ENCODE measurements around the gene CHST11. TPM values are rescaled to one million over a fixed set of nuclear protein-coding genes. Genes with fewer than 3 reads are reported as not detected.

Gene CHST11
- total RNA-seq, 1 experiment from 2014 or later: 0.25 TPM

GRCh38 chr12:104775731-104776231 lies 319.0 kb downstream of the CHST11 start:
- CTCF ChIA-PET: no interaction called here
- Histone ChIP-seq H3K9me3 (peaks cover 14% of the 10 kb centered on the region), H3K27me3 (replicated peaks; ENCODE audit: control insufficient read depth, insufficient read depth, low read length) (no peaks in the 10 kb centered on the region), H3K36me3 (ENCODE audit: control insufficient read depth, insufficient read depth, low read length) (no peaks in the 10 kb centered on the region), H3K4me1 (no peaks in the 10 kb centered on the region), H3K4me3 (ENCODE audit: low read depth, low read length) (no peak overlapping the region)
- H3K27me3 Mint-ChIP-seq (ENCODE audit: insufficient read depth, unreplicated experiment): peaks cover 8% of the 10 kb centered on the region
- POLR2A ChIA-PET: no interaction called here
- peaks cover 35% of the 10 kb centered on the region for H3K9me3 Mint-ChIP-seq (ENCODE audit: unreplicated experiment)
- no peak overlapping the region for H3K4me3 Mint-ChIP-seq (ENCODE audit: unreplicated experiment)
- no peak for TF ChIP-seq CTCF (IDR thresholded peaks at IDR 0.05; ENCODE audit: insufficient read depth in 1 of 2, low read depth in 1 of 2, low read length in 1 of 2, severe bottlenecking in 1 of 2, unreplicated experiment in 1 of 2)
- H3K27ac Mint-ChIP-seq (ENCODE audit: unreplicated experiment): no peak overlapping the region
- intact Hi-C loops (cut with micrococcal nuclease; ENCODE audit: unreplicated experiment): no loop called here
- DNase-seq: no peak
- H3K36me3 Mint-ChIP-seq (ENCODE audit: insufficient read depth, unreplicated experiment): no peaks in the 10 kb centered on the region
- no peaks in the 10 kb centered on the region for H3K4me1 Mint-ChIP-seq (ENCODE audit: low read depth, unreplicated experiment)
- BruUV-seq (replicated peaks): no TSS peak

DNA sequence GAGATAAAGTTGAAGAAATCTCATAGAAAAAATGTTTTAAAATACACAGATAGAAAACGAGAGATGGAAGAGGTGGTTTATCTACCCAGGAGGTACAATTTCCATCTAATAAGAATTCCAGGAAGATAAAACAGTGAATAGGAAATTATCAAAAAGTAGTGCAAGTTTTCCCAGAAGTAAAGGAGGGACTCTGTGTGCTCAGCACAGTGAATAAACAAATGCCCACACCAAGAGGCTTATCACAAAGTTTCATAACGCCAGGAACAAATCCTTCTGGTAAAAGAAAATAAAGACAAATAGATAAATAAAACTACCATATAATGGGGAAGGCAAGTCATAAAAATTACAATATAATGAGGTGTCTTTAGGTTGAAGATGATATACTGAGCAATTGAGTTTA lies 322.4 kb downstream of the CHST11 start:
- Mint-ChIP-seq H3K9me3 (ENCODE audit: unreplicated experiment) (peaks cover 29% of the 10 kb centered on the region), H3K36me3 (ENCODE audit: insufficient read depth, unreplicated experiment) (no peaks in the 10 kb centered on the region), H3K27ac (ENCODE audit: unreplicated experiment) (no peak overlapping the region), H3K4me3 (ENCODE audit: unreplicated experiment) (no peak overlapping the region), H3K4me1 (ENCODE audit: low read depth, unreplicated experiment) (no peaks in the 10 kb centered on the region), H3K27me3 (ENCODE audit: insufficient read depth, unreplicated experiment) (peaks cover 10% of the 10 kb centered on the region)
- CTCF ChIA-PET: no interaction called here
- POLR2A ChIA-PET: no interaction called here
- Histone ChIP-seq H3K4me3 (ENCODE audit: low read depth, low read length) (no peak overlapping the region), H3K9me3 (no peaks in the 10 kb centered on the region), H3K36me3 (ENCODE audit: control insufficient read depth, insufficient read depth, low read length) (no peaks in the 10 kb centered on the region), H3K4me1 (no peaks in the 10 kb centered on the region), H3K27me3 (replicated peaks; ENCODE audit: control insufficient read depth, insufficient read depth, low read length) (no peaks in the 10 kb centered on the region)
- DNase-seq: no peak
- no peak for TF ChIP-seq CTCF (IDR thresholded peaks at IDR 0.05; ENCODE audit: insufficient read depth in 1 of 2, low read depth in 1 of 2, low read length in 1 of 2, severe bottlenecking in 1 of 2, unreplicated experiment in 1 of 2)
- intact Hi-C loops (cut with micrococcal nuclease; ENCODE audit: unreplicated experiment): no loop called here
- BruUV-seq (replicated peaks): no TSS peak

DNA sequence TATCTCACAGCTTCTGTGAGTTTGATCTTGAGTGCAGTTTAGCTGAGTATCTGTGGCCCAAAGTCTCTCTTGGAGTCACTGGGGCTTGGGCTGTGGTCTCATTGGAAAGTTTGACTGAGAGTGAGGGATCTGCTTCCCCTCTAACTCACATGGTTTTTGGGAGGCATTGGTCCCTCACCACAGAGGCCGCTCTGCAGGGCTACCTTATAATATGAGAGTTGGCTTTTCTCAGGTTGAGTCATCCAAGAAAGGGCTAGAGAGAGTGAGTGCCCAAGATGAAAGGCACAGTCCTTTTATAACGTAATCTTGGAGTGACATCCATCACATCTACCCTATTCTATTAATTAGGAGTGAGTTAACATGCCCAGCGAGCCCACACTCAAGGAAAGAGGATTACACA lies 325.5 kb downstream of the CHST11 start:
- Histone ChIP-seq H3K4me1 (no peaks in the 10 kb centered on the region), H3K4me3 (ENCODE audit: low read depth, low read length) (no peak overlapping the region), H3K36me3 (ENCODE audit: control insufficient read depth, insufficient read depth, low read length) (no peaks in the 10 kb centered on the region), H3K27me3 (replicated peaks; ENCODE audit: control insufficient read depth, insufficient read depth, low read length) (no peaks in the 10 kb centered on the region), H3K9me3 (no peaks in the 10 kb centered on the region)
- DNase-seq: no peak
- no peak overlapping the region for H3K4me3 Mint-ChIP-seq (ENCODE audit: unreplicated experiment)
- TF ChIP-seq CTCF (IDR thresholded peaks at IDR 0.05; ENCODE audit: insufficient read depth in 1 of 2, low read depth in 1 of 2, low read length in 1 of 2, severe bottlenecking in 1 of 2, unreplicated experiment in 1 of 2): no peak
- peaks cover 29% of the 10 kb centered on the region for H3K9me3 Mint-ChIP-seq (ENCODE audit: unreplicated experiment)
- ChIA-PET CTCF (no interaction called here), POLR2A (no interaction called here)
- intact Hi-C loops (cut with micrococcal nuclease; ENCODE audit: unreplicated experiment): no loop called here
- BruUV-seq (replicated peaks): no TSS peak
- H3K4me1 Mint-ChIP-seq (ENCODE audit: low read depth, unreplicated experiment): no peaks in the 10 kb centered on the region
- no peak overlapping the region for H3K27ac Mint-ChIP-seq (ENCODE audit: unreplicated experiment)
- peaks cover 10% of the 10 kb centered on the region for H3K27me3 Mint-ChIP-seq (ENCODE audit: insufficient read depth, unreplicated experiment)
- no peaks in the 10 kb centered on the region for H3K36me3 Mint-ChIP-seq (ENCODE audit: insufficient read depth, unreplicated experiment)

All from Caco-2 (cell line).